ENCODE measurements around the gene SYT7. TPM values are rescaled to one million over a fixed set of nuclear protein-coding genes. Genes with fewer than 3 reads are reported as not detected.

SYT7 gene
- total RNA-seq (2022; extraction: Qiagen RNA extraction; ENCODE audit: low read depth), result 0.96 to 2.0 TPM (median 1.5 TPM) in 5 replicates

GRCh38 chr11:61581030-61581928, at the start of gene SYT7:
Gene SYT7, minus strand, starts transcription at chr11:61581076. Its CDS starts 256 bp downstream, at chr11:61580820.

GRCh38 chr11:61507962-61508861, 72.7 kb downstream of the SYT7 start, which contains the start of gene LRRC10B:
Gene LRRC10B, plus strand, starts transcription at chr11:61508749. Its CDS starts 250 bp downstream, at chr11:61508999.

Other genes starting within 250 kb of the SYT7 start
- gene DDB1, start 248.0 kb downstream of the SYT7 start, total RNA-seq (2022; extraction: Qiagen RNA extraction; ENCODE audit: low read depth), result 162 to 166 TPM (median 163 TPM) in 5 replicates
- gene TKFC, start 247.8 kb downstream of the SYT7 start, total RNA-seq (2022; extraction: Qiagen RNA extraction; ENCODE audit: low read depth), result 36.9 to 79.4 TPM (median 69.0 TPM) in 5 replicates
- gene CYB561A3, start 219.2 kb downstream of the SYT7 start, total RNA-seq (2022; extraction: Qiagen RNA extraction; ENCODE audit: low read depth), result 33.9 to 46.9 TPM (median 45.0 TPM) in 5 replicates
- 83.9 to 99.4 TPM (median 94.0 TPM) in 5 replicates for gene TMEM138, start 218.7 kb downstream of the SYT7 start, total RNA-seq (2022; extraction: Qiagen RNA extraction; ENCODE audit: low read depth)
- gene TMEM216, start 188.5 kb downstream of the SYT7 start, total RNA-seq (2022; extraction: Qiagen RNA extraction; ENCODE audit: low read depth), result 16.2 to 18.2 TPM (median 17.1 TPM) in 5 replicates
- gene CPSF7, start 151.1 kb downstream of the SYT7 start, total RNA-seq (2022; extraction: Qiagen RNA extraction; ENCODE audit: low read depth), result 63.0 to 74.3 TPM (median 72.0 TPM) in 5 replicates
- gene SDHAF2, start 151.0 kb downstream of the SYT7 start, total RNA-seq (2022; extraction: Qiagen RNA extraction; ENCODE audit: low read depth), result 40.7 to 52.2 TPM (median 44.8 TPM) in 5 replicates
- 0.09 to 0.21 TPM (median 0.17 TPM) in 5 replicates for gene LRRC10B, start 72.3 kb downstream of the SYT7 start, total RNA-seq (2022; extraction: Qiagen RNA extraction; ENCODE audit: low read depth)
- 5.1 to 8.2 TPM (median 7.1 TPM) in 5 replicates for gene DAGLA, start 99.3 kb upstream of the SYT7 start, total RNA-seq (2022; extraction: Qiagen RNA extraction; ENCODE audit: low read depth)
- gene MYRF, start 171.6 kb upstream of the SYT7 start, total RNA-seq (2022; extraction: Qiagen RNA extraction; ENCODE audit: low read depth), result 15.9 to 22.9 TPM (median 20.8 TPM) in 5 replicates
- 216 to 266 TPM (median 234 TPM) in 5 replicates for gene TMEM258, start 211.5 kb upstream of the SYT7 start, total RNA-seq (2022; extraction: Qiagen RNA extraction; ENCODE audit: low read depth)
- 88.3 to 103 TPM (median 98.3 TPM) in 5 replicates for gene FEN1, start 211.8 kb upstream of the SYT7 start, total RNA-seq (2022; extraction: Qiagen RNA extraction; ENCODE audit: low read depth)
- 119 to 158 TPM (median 150 TPM) in 5 replicates for gene FADS1, start 235.9 kb upstream of the SYT7 start, total RNA-seq (2022; extraction: Qiagen RNA extraction; ENCODE audit: low read depth)
- gene FADS2, start 247.2 kb upstream of the SYT7 start, total RNA-seq (2022; extraction: Qiagen RNA extraction; ENCODE audit: low read depth), result 265 to 340 TPM (median 308 TPM) in 5 replicates